Limb (tissue), 2 donors: ENCODE data around the gene FNDC8.
"Not testable (repeated sequence)": the region's sequence is repeated elsewhere in the genome, so short reads cannot be mapped to it uniquely, and the experiment has no call there.

Source experiments
- DNase-seq, 2 donors: peaks; one replicate each; pipeline ENCODE4 v3.0.0-alpha.2; 2016; ENCODE audit errors: extremely low spot score in 2 of 2

The FNDC8 gene

GRCh38 chr17:35169835-35170363, 48.5 kb downstream of the FNDC8 start:
- no peak for DNase-seq

- no peak for DNase-seq
Observed at GRCh38 chr17:35170968-35171771, 49.8 kb downstream of the FNDC8 start.

- no peak for DNase-seq
Observed at GRCh38 chr17:35171834-35172233, 50.4 kb downstream of the FNDC8 start.

GRCh38 chr17:35172321-35172720, 50.9 kb downstream of the FNDC8 start:
- DNase-seq = not testable (repeated sequence)

- no peak for DNase-seq
Observed at GRCh38 chr17:35174835-35175334, 53.5 kb downstream of the FNDC8 start.

GRCh38 chr17:35175638-35176415, 54.4 kb downstream of the FNDC8 start:
- no peak for DNase-seq

GRCh38 chr17:35176897-35177296, 55.5 kb downstream of the FNDC8 start:
- DNase-seq = no peak

- DNase-seq = not testable (repeated sequence)
Observed at GRCh38 chr17:35179379-35179778, 58.0 kb downstream of the FNDC8 start.
